ENCODE data around the gene TP53I3. TPM values are rescaled to one million over a fixed set of nuclear protein-coding genes. Genes with fewer than 3 reads are reported as not detected.

Gene TP53I3
- total RNA-seq, 6 experiments from 2014 or later: 5.2 to 20.4 (median 9.6) TPM

DNA sequence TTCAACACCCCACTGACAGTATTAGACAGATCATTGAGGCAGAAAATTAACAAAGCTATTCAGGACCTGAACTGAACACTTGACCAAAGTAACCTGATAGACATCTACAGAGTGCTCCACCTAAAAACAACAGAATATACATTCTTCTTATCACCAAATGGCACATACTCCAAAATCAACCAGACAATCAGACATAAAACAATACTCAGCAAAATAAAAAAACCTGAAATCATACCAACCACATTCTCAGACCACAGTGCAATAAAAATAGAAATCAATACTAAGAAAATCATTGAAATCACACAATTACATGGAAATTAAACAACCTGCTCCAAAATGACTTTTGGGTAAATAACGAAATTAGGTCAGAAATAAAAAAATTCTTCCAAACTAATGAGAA, 22.7 kb upstream of the TP53I3 start:
- no peak overlapping the region for H3K27ac ChIP-seq
- ATAC-seq (no peak), DNase-seq (no peak)
- no peak overlapping the region for H3K4me3 ChIP-seq
- WGBS (ENCODE audit: insufficient coverage, low coverage, low lambda C conversion rate, missing lambda C conversion rate): 100% methylated on average over 1 of the region's 1 CpG
- H3K4me1 ChIP-seq: peaks cover 0 to 3% (median 0%) of the 10 kb centered on the region in 4 donors
- TF ChIP-seq, protein P1, sequence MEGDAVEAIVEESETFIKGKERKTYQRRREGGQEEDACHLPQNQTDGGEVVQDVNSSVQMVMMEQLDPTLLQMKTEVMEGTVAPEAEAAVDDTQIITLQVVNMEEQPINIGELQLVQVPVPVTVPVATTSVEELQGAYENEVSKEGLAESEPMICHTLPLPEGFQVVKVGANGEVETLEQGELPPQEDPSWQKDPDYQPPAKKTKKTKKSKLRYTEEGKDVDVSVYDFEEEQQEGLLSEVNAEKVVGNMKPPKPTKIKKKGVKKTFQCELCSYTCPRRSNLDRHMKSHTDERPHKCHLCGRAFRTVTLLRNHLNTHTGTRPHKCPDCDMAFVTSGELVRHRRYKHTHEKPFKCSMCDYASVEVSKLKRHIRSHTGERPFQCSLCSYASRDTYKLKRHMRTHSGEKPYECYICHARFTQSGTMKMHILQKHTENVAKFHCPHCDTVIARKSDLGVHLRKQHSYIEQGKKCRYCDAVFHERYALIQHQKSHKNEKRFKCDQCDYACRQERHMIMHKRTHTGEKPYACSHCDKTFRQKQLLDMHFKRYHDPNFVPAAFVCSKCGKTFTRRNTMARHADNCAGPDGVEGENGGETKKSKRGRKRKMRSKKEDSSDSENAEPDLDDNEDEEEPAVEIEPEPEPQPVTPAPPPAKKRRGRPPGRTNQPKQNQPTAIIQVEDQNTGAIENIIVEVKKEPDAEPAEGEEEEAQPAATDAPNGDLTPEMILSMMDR (IDR thresholded peaks at IDR 0.05): no peak
- no peak for TF ChIP-seq POLR2A (IDR thresholded peaks at IDR 0.05)
- no peaks in the 10 kb centered on the region for H3K36me3 ChIP-seq
- intact Hi-C loops (cut with DNase I): no loop called here
- H3K27me3 ChIP-seq: no peaks in the 10 kb centered on the region
- H3K9me3 ChIP-seq: no peaks in the 10 kb centered on the region

DNA sequence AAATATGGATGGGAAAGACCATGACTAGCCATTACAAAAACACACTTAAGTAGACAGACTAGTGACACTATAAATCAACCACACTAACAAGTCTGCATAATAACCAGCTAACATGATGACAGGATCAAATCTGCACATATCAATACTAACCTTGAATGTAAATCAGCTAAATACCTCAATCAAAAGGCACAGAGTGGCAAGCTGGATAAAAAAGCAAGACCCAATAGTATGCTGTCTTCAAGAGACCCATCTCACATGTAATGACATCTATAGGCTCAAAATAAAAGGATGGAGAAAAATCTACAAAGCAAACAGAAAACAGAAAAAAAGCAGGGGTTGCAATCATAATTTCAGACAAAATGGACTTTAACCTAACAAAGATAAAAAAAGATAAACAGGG, 22.2 kb upstream of the TP53I3 start:
- H3K36me3 ChIP-seq: no peaks in the 10 kb centered on the region
- no peak overlapping the region for H3K27ac ChIP-seq
- TF ChIP-seq, protein P1 (IDR thresholded peaks at IDR 0.05): no peak
- no peak for TF ChIP-seq POLR2A (IDR thresholded peaks at IDR 0.05)
- H3K4me1 ChIP-seq: peaks cover 0 to 3% (median 0%) of the 10 kb centered on the region in 4 donors
- ATAC-seq (no peak), DNase-seq (no peak)
- intact Hi-C loops (cut with DNase I): no loop called here
- no peak overlapping the region for H3K4me3 ChIP-seq
- H3K27me3 ChIP-seq: no peaks in the 10 kb centered on the region
- H3K9me3 ChIP-seq: no peaks in the 10 kb centered on the region

DNA sequence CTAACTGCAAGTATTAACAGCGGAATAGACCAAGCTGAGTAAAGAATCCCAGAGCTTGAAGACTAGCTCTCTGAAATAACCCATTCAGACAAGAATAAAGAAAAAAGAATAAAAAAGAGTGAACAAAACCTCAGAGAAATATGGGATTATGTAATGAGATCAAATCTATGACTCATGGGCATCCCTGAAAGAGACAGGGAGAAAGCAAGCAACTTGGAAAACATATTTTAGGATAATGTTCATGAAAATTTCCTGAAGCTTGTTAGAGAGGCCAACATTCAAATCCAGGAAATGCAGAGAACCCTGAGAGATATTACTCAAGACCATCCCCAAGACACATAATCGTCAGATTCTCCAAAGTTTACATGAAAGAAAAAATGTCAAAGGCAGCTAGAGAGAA, 21.2 kb upstream of the TP53I3 start:
- Histone ChIP-seq H3K27me3 (no peaks in the 10 kb centered on the region), H3K9me3 (no peaks in the 10 kb centered on the region), H3K36me3 (no peaks in the 10 kb centered on the region), H3K4me3 (no peak overlapping the region), H3K4me1 (peaks cover 0 to 3% (median 0%) of the 10 kb centered on the region in 4 donors), H3K27ac (no peak overlapping the region)
- TF ChIP-seq, protein P1 (IDR thresholded peaks at IDR 0.05): no peak
- no peak for TF ChIP-seq POLR2A (IDR thresholded peaks at IDR 0.05)
- ATAC-seq (no peak), DNase-seq (no peak)
- intact Hi-C loops (cut with DNase I): no loop called here
- WGBS (ENCODE audit: insufficient coverage, low coverage, low lambda C conversion rate, missing lambda C conversion rate): 50% methylated on average over 2 of the region's 2 CpGs

DNA sequence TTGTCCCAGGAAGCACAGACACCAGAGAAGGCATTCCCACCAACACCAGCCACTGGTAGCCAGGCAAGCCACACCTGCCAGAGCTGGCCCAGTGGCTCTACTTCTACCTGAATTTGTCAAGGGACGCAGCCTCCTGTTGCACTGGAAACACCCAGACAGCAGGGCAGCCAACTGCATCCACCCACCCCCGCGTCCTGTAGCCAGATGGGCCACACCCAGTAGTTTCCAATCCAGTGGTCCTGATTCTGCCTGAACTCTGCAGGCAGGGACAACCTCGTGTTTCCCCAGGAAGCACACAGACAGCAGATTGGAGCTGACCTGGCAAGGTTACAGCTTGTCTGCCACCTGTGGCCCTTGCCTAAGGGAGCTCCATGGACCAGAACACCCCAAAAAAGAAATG, 20.3 kb upstream of the TP53I3 start:
- H3K36me3 ChIP-seq: no peaks in the 10 kb centered on the region
- DNase-seq (no peak), ATAC-seq (no peak)
- no peak for TF ChIP-seq POLR2A (IDR thresholded peaks at IDR 0.05)
- TF ChIP-seq, protein P1 (IDR thresholded peaks at IDR 0.05): no peak
- intact Hi-C loops (cut with DNase I): no loop called here
- no peak overlapping the region for H3K27ac ChIP-seq
- H3K9me3 ChIP-seq: no peaks in the 10 kb centered on the region
- no peaks in the 10 kb centered on the region for H3K27me3 ChIP-seq
- 71% methylated on average over 1 of the region's 4 CpGs for WGBS (ENCODE audit: insufficient coverage, low coverage, low lambda C conversion rate, missing lambda C conversion rate)
- H3K4me3 ChIP-seq: no peak overlapping the region
- peaks cover 0 to 3% (median 0%) of the 10 kb centered on the region in 4 donors for H3K4me1 ChIP-seq

DNA sequence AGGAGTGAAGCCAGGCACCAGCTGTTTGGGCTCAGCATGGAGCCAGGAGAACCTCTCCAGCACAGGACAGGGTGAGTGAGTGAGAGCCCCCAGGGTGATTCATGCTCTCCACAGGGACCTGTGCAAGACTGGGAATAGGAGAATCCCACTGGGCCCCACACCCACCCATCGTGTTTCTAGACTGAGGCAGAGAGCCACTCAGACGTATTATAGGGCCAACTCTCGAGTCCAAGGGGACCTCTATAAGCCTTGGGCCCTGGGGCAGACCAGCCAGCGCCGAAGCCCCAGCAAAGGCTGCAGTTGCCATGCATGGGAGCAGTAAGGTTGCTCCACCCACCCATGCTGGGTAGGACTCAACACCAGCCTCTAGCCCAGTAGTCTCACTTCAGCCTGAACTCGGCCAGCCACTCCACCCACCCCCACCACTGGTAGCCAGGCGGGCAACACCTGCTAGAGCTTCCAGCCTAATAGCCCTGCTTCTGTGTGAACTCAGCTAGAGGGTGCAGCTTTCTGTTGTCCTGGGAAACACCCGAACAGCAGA, 19.5 kb upstream of the TP53I3 start:
- Histone ChIP-seq H3K4me1 (peaks cover 0 to 3% (median 0%) of the 10 kb centered on the region in 4 donors), H3K36me3 (no peaks in the 10 kb centered on the region), H3K9me3 (no peaks in the 10 kb centered on the region), H3K27ac (no peak overlapping the region), H3K27me3 (no peaks in the 10 kb centered on the region), H3K4me3 (no peak overlapping the region)
- 92% methylated on average over 2 of the region's 8 CpGs for WGBS (ENCODE audit: insufficient coverage, low coverage, low lambda C conversion rate, missing lambda C conversion rate)
- ATAC-seq (peak in 1 of 4 donors; percentile 29), DNase-seq (no peak)
- TF ChIP-seq, protein P1 (IDR thresholded peaks at IDR 0.05): no peak
- TF ChIP-seq POLR2A (IDR thresholded peaks at IDR 0.05): no peak
- intact Hi-C loops (cut with DNase I): no loop called here
